Choroid plexus epithelial cell (primary cell): ENCODE results near the gene MSX1.

ENCODE experiments used
- DNase-seq: peaks from one replicate; pipeline ENCODE4 v3.0.0-alpha.2; 2010; ENCODE audit warnings: low read depth
- H3K4me3 ChIP-seq: 2 replicates; pipeline ENCODE4 v1.5.1; 2011; ENCODE audit warnings: low read depth, mild to moderate bottlenecking, control low read depth, low read length, moderate library complexity
- TF ChIP-seq, protein P1 (sequence below): conservative IDR thresholded peaks from 2 replicates; pipeline ENCODE4 v1.5.1; 2011; ENCODE audit warnings: low read depth, mild to moderate bottlenecking, control low read depth, inconsistent platforms, low read length, moderate library complexity

The MSX1 gene

GRCh38 chr4:4847011-4847410, 12.5 kb upstream of the MSX1 start:
- TF ChIP-seq, protein P1, sequence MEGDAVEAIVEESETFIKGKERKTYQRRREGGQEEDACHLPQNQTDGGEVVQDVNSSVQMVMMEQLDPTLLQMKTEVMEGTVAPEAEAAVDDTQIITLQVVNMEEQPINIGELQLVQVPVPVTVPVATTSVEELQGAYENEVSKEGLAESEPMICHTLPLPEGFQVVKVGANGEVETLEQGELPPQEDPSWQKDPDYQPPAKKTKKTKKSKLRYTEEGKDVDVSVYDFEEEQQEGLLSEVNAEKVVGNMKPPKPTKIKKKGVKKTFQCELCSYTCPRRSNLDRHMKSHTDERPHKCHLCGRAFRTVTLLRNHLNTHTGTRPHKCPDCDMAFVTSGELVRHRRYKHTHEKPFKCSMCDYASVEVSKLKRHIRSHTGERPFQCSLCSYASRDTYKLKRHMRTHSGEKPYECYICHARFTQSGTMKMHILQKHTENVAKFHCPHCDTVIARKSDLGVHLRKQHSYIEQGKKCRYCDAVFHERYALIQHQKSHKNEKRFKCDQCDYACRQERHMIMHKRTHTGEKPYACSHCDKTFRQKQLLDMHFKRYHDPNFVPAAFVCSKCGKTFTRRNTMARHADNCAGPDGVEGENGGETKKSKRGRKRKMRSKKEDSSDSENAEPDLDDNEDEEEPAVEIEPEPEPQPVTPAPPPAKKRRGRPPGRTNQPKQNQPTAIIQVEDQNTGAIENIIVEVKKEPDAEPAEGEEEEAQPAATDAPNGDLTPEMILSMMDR, result no peak
- no peak for DNase-seq

DNA sequence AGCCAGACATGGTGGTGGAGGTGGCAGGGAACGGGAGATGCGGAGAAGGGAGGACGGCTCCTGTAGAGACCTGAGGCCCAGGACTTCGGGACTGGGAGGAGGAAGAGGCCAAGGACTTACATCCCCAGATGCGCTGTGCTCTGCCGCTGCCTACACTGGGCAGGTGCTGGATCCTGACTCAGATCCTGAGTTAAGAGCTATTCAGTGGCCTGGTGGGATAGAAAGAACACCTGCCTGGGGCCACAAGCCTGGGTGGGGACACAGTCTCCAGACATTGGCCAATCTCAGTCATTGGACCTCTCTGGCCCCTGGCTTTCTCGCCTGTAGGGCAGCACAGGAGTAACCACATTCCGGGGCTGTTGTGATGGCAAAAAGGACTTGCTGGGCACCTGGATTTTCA, 10.9 kb upstream of the MSX1 start:
- H3K4me3 ChIP-seq, result no peak overlapping the region
- no peak for DNase-seq
- TF ChIP-seq, protein P1, result no peak

More at GRCh38 chr4:4847011-4847410, 12.5 kb upstream of the MSX1 start:
- no peak overlapping the region for H3K4me3 ChIP-seq

DNA sequence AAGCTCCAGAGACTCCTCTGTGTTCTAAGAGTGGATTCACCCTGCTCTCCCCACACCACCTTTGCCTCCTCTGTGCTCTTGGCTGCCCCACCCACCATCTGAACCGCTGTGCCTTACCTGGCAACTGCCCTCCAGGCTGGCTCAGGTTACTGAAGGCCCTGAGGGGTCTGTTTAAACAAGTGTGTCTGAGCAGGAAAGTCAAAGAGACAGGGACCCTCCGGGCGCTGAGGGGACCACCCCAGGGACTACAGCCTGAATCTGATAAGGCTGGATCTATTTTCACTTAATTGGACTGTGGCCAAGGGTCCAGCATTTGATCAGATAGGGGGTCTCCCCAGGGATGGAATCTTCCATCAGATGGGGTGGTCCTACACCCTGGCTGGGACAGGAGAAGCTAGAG, 10.4 kb upstream of the MSX1 start:
- DNase-seq, result no peak
- TF ChIP-seq, protein P1, result no peak
- no peak overlapping the region for H3K4me3 ChIP-seq

DNA sequence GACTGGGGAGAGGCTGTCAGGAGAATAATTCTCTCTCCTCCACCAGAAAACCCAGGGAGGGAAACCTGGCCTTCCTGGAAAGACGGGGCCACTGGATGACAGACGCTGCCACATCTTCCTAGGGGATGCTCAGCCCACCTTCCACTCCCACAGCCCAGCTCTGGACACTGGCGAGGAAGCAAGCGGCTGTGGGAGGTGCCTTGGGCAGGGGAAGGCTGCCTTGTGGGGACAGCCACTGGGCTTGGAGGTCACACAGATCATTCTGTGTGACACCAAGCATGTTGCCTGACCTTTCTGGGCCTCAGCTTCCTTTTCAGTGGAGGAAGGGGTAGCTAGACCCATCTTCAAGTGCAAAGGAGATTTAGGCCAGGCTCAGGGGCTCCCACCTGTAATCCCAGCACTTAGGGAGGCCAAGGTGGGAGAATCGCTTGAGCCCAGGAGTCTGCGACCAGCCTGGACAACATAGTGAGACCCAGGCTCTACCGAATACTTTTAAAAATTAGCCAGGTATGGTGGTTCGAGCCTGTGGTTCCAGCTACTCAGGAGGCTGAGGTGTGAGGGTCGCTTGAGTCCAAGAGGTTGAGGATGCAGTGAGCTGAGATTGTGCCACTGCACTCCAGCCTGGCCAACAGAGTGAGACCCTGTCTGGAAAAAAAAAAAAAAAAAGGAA, 9.8 kb upstream of the MSX1 start:
- TF ChIP-seq, protein P1, result no peak
- no peak for DNase-seq
- H3K4me3 ChIP-seq, result no peak overlapping the region

GRCh38 chr4:4851081-4851480, 8.4 kb upstream of the MSX1 start:
- DNase-seq, result no peak
- H3K4me3 ChIP-seq, result no peak overlapping the region
- TF ChIP-seq, protein P1, result no peak

DNA sequence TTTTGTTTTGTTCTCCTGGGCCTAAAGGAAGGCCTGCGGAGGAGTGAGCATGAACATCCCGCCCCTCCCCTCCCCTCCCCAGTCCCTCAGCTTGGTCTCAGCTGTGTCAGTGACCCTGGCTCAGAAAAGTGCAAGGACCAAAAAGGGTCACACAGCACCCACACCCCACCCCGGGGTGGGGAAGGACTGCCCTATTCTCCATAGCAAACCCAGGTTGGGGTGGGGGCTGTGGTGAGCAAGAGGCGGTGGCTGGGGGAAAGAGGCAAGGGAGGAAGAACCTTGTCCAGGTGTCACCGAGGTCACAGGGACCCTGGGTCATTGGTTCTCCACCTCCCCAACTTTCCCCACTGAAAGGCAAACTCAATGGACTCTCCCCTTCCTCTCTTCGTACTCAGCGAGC, 7.6 kb upstream of the MSX1 start:
- DNase-seq, result no peak
- H3K4me3 ChIP-seq, result no peak overlapping the region
- TF ChIP-seq, protein P1, result no peak
